AG09319 (cell line): ENCODE measurements around the gene UBE2E2.

Experiments
- DNase-seq: peaks from one replicate; pipeline ENCODE4 v3.0.0-alpha.2; 2010; ENCODE audit warnings: low read depth; ENCODE audit errors: extremely low read depth
- TF ChIP-seq, protein P1 (sequence below): IDR thresholded peaks from 2 replicates; pipeline ENCODE4 v1.5.1; 2011; ENCODE audit warnings: low read depth, mild to moderate bottlenecking, inconsistent platforms, low read length, moderate library complexity

UBE2E2 gene

DNA sequence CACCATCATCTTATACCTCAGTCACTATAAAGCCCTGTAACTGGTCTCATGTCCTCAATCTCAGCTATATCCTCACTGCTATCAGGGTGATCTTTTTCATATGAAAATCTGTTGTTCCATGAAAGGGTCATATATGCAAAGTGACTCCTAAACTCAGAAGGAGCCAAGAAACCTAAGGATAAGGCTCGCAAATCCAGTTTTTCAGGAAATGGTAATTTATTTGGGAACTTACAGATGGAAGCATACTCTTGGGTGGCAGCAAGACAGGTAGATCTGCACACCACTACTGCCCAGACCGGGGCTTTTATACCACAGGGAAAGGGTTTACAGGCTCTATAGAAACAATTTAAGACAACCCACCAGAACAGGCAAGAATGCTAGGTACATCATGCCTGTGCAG lies 272.3 kb downstream of the UBE2E2 start:
- no peak for DNase-seq
- TF ChIP-seq, protein P1, sequence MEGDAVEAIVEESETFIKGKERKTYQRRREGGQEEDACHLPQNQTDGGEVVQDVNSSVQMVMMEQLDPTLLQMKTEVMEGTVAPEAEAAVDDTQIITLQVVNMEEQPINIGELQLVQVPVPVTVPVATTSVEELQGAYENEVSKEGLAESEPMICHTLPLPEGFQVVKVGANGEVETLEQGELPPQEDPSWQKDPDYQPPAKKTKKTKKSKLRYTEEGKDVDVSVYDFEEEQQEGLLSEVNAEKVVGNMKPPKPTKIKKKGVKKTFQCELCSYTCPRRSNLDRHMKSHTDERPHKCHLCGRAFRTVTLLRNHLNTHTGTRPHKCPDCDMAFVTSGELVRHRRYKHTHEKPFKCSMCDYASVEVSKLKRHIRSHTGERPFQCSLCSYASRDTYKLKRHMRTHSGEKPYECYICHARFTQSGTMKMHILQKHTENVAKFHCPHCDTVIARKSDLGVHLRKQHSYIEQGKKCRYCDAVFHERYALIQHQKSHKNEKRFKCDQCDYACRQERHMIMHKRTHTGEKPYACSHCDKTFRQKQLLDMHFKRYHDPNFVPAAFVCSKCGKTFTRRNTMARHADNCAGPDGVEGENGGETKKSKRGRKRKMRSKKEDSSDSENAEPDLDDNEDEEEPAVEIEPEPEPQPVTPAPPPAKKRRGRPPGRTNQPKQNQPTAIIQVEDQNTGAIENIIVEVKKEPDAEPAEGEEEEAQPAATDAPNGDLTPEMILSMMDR, result no peak

DNA sequence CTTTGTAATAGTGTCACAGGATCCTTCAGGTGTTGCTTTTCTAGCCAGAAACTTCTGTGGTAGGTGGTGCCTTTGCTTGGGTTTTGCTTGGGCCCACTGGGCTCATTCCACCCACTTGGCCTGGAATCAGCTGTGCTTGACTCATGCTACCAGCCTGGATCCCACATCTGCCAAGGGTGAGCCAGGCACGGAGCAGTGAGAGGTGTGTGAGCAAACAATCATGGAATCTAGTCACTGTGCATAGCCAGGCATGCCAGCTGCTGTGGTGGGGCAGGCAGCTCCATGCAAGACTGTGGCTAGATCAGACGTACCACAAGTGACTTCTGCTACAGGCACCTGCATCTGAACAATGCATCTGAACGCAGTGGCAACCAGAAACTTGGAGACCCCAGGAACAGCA lies 275.9 kb downstream of the UBE2E2 start:
- TF ChIP-seq, protein P1, result no peak
- no peak for DNase-seq

GRCh38 chr3:23479615-23480328 lies 276.6 kb downstream of the UBE2E2 start:
- DNase-seq, result no peak
- TF ChIP-seq, protein P1, result no peak

GRCh38 chr3:23480329-23480714 lies 277.2 kb downstream of the UBE2E2 start:
- TF ChIP-seq, protein P1, result no peak
- DNase-seq, result no peak

DNA sequence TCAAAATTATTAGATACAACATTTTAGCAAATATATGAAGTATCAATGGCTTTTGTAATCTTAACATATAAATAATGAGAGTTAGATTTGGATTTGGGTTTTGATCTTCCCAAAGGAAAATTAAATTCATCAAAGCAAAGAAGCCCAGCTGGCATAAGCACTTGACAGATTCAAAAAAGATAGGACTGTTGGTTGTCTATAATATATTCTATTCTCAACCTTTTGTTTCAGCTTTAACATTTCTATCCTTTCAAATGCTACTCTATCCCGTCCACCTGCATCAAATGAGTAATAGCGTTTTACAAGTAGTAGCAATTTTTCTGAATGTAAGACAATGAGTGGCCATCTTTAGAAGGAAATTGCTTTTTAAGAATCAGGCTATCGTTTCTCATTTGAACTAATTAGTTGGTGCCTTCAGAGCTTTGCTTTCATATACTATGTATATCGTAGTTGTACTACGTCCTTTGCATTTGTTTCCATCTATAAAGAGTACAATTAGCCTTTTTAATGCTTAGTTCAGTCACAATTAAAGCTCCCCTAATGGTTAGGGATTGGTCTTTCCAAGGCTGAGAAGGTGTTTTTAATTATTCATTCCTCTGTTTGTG lies 278.0 kb downstream of the UBE2E2 start:
- TF ChIP-seq, protein P1, result no peak
- no peak for DNase-seq

GRCh38 chr3:23481616-23482278 lies 278.6 kb downstream of the UBE2E2 start:
- DNase-seq, result peak; percentile 12
- TF ChIP-seq, protein P1, result no peak

DNA sequence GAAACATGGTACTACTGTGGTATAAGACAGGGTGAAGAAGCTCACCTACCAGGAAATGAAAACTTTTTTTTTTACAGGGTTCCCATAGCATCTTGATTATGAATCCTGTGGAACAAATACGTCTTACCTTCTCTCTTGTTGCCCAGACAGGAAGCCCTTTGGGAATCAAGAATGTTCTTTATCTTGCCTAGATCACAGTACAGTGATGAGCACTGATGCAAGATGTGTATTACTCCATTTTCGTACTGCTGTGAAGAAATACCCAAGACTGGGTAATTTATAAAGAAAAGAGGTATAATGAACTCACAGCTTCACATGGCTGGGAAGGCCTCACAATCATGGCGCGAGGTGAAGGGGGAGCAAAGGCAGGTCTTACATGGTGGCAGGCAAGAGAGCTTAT lies 281.3 kb downstream of the UBE2E2 start:
- TF ChIP-seq, protein P1, result no peak
- no peak for DNase-seq
